HG02840 (cell line): ENCODE measurements around the gene CCDC150.
"Not testable (repeated sequence)": the region's sequence is repeated elsewhere in the genome, so short reads cannot be mapped to it uniquely, and the experiment has no call there.

Experiments
- ATAC-seq: cut with Tn5 transposase; IDR thresholded peaks from one replicate; pipeline ENCODE4 v1.9.1; 2021; ENCODE audit warnings: mild to moderate bottlenecking, moderate library complexity, moderate number of reproducible peaks; ENCODE audit not compliant: unreplicated experiment, low FRiP score

CCDC150 gene

DNA sequence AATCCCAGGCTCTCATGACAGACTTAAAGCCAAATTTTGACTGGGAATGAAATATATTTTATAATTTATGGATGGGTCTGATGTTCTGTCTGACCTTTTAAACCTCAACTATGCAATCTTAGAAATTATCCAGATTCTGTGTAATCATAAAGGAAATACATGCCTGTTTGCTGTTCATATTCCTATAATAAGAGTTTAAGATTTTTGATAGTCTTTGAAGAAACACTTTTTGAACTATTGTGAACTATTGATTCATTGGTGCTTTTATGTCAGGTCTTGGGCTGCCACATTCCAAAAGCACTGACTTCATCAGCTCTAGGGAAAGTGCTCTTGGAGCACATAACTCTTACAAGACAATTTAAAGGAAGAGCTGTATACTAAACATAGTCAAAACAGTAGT, 64.2 kb downstream of the CCDC150 start:
- ATAC-seq = no peak

DNA sequence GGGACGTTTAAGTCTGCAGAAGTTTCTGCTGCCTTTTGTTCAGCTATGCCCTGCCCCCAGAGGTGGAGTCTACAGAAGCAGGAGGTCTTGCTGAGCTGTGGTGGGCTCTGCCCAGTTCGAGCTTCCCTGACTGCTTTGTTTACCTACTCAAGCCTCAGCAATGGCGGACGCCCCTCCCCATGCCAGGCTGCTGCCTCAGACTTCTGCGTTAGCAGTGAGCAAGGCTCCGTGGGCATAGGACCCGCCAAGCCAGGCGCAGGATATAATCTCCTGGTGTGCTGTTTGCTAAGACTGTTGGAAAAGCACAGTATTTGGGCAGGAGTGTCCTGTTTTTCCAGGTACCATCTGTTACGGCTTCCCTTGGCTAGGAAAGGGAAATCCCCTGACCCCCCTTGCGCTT, 70.5 kb downstream of the CCDC150 start:
- not testable (repeated sequence) for ATAC-seq

DNA sequence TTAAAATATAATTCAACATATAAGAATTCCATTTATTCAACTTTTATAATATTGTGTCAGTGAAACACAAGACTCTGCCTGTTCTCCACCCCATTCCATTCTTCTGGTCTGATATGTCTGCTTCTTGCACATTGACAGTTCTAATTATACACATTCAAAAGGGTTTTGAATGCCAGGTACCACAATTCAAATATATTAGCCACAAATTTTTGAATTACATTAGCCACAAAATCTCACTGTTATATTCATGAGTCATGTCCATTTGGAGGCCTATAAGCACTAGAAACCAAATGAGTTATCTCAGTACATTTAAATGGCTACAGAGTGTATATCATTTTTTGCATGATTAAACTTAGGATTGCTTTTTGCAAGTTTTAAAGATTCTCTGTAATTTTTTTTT, 72.1 kb downstream of the CCDC150 start:
- ATAC-seq = no peak

DNA sequence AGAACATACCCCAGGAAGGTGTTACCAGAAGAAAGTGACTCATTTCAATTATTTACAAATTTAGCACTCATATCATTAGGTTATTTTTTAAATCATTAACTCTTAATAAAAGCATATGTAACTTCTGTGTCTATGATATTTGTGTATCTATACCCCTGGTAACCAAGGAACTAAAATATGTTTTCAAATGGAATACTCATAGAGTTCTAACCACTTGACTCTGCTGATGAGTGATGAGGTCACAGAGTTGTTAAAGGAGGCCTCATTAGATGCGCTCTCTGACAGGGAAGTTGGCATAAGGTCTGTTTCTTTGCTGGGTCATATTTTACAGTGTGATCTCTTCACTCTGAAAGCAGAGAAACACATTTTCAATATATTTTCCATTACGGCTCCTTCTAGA, 73.4 kb downstream of the CCDC150 start:
- no peak for ATAC-seq

DNA sequence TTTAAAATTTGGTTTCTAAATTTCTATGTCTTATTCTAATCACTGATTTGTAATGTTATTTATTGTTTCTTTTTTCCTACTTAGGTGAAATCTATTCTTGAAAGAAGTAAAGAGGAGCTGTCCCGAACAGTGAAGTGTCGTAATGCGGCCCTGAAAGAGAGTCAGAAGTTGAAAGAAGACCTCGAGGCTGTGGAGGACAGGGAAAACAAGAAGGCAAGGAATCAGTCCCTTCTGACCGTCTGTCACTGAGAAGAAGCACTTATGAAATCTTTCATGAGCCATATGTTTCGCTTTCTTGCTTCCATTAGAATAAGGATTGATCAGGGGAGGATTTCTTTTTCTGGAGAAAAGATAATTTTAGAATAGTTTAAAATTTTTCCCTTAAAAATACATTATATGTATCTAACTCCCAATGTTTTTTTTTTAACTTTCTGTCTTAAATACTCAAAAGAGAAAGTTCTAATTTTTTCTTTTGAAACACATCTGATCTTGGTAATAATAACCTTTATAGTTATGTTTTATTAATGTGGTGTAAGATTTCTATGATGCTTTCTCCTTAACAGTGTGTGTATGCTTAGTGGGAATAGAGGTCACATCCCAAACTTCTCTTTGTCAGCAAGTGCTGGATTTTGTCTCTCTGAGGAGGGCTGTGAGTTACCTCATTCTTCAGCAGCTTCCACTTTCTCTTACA, 79.0 kb downstream of the CCDC150 start:
- no peak for ATAC-seq

GRCh38 chr2:196719110-196719872, 79.8 kb downstream of the CCDC150 start:
- ATAC-seq = no peak

GRCh38 chr2:196723571-196723970, 84.1 kb downstream of the CCDC150 start:
- ATAC-seq = no peak

DNA sequence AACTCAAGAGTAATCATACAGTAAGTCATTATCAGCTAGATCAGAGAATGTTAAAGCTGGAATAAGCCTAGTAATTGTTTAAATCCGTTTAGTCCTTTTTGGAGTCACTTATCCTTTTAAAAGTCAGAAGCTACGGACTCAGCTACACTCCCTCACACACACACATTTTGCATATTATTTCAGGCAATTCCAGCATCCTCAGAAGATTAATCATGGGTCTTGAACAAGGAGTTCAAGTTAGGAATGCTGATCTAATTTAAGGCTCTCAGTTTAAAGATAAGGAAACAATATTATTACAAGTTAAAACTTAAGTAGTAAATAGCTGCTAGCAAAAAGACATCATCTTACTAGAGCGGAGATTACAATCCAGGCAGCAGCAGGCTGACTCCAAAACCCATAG, 85.7 kb downstream of the CCDC150 start:
- no peak for ATAC-seq

- no peak for ATAC-seq
Observed at GRCh38 chr2:196725882-196726281, 86.4 kb downstream of the CCDC150 start.

DNA sequence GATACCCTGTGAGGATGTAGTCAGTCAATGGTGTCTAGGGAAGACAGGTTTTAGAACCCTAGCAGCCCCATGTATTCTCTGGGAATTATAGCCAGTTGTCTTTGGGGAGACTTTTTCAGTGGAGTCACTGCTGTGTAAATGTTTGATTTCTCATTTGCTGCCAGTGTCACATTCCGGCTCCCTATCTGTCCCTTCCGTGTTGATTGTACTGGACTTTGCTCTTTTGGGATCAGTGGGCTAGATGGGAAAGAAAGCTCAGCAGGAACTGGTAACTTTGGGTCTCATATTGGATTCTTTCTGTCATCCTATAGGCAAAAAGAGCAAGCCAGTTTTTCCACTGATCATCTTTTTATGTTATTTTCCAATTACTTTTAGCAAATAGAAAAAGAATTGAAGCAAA, 89.9 kb downstream of the CCDC150 start:
- ATAC-seq = no peak

- not testable (repeated sequence) for ATAC-seq
Observed at GRCh38 chr2:196736646-196737045, 97.1 kb downstream of the CCDC150 start.

GRCh38 chr2:196737046-196737445, 97.5 kb downstream of the CCDC150 start:
- no peak for ATAC-seq

- no peak for ATAC-seq
Observed at GRCh38 chr2:196739031-196739430, 99.5 kb downstream of the CCDC150 start.

DNA sequence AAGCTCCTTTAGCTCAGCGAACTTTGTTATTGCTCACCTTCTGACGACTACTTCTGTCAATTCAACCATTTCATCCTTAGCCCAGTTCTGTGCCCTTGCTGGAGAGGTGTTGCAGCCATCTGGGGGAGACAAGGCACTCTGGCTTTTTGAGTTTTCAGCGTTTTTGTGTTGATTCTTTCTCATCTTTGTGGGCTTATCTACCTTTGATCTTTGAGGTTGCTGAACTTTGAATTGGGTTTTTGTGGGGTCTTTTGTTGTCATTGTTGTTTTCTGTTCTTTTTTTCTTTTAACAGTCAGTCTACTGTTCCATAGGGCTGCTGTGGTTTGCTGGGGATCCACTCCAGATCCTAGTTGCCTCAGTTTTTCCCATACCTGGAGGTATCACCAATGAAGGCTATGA, 102.7 kb downstream of the CCDC150 start:
- ATAC-seq = no peak

DNA sequence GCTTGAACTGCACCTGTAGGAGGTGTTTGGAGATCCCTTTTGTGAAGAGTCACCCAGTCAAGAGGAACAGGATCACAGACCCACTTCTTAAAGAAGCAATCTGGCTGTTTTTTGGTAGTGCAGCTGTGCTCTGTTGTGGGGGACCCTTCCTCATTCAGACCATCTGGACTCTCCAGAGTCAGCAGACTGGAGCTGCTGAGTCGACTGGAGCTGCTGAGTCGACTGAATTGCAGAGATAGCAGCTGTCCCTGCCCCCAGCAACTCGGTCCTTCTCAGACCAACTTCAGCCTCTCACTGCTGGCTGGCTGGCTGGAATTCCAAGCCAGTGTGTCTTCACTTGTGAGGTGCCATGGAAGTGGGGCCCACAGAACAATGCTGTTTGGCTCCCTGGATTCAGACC, 103.2 kb downstream of the CCDC150 start:
- ATAC-seq = no peak

DNA sequence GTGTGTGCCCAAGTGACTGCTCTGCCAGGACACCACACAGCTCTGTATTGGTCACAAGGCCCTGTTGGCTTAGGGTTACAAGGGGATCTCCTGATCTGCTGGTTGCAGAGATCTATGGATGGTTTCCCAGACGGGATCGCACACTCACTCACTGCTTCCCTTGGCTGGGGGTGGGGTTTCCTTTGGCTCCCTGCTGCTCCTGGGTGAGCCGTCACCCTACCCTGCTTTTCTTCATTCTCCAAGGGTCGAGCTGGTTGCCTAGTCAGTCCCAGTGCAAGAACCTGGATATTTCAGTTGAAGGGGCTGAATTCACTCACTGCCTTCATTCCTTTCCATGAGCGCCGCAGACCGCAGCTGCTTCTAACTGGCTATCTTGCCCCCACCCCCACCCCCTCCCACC, 103.7 kb downstream of the CCDC150 start:
- no peak for ATAC-seq

GRCh38 chr2:196745711-196746110, 106.2 kb downstream of the CCDC150 start:
- ATAC-seq = no peak

DNA sequence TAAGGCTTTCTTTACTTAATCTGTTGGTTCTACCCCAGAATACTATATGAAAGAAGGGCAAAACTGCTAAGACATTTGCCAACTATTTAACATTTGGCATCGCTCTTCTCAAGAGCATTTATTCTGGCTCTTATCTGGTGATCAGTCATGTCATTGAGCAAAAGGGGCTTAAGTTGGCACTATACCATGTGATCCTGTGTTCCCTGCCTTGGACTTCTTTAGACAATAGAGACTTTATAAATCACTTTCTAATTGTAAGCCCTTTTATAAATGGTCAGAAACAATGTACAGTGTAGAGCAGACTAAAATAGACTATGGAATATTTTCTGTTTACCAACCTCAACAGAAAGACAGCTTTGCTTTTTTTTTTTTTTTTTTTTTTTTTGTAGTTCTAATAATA, 107.9 kb downstream of the CCDC150 start:
- ATAC-seq = no peak

- no peak for ATAC-seq
Observed at GRCh38 chr2:196748123-196748522, 108.6 kb downstream of the CCDC150 start.

DNA sequence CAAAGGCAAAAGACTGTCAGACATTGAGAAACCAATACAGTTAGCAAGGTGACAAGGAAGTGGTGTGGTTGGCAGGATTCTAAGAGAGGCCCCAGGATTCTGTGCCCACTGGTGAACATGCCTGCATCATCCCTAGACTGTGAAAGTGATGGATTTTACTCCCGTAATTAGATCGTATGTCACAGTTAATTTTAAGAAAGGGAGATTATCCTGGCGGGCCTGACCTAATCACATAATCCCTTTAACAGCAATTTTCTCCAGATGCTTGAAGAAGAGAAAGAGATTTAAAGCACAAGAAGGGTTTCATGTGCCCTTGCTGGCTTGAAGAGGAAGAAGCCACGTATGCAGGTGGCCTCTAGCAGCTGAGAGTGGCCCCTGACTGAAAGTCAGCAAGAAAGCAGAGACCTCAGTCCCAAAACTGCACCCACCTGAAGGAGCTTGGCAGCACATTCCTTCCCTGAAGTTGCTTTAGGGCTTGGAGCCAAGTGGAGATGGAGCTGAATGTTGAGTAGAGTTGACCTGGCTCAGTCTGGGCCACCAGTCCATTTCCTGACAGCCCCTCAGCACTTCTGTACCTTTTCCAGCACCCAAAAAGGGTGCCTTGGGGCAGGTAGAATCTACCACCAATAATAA, 110.9 kb downstream of the CCDC150 start:
- ATAC-seq = peak; percentile 24

DNA sequence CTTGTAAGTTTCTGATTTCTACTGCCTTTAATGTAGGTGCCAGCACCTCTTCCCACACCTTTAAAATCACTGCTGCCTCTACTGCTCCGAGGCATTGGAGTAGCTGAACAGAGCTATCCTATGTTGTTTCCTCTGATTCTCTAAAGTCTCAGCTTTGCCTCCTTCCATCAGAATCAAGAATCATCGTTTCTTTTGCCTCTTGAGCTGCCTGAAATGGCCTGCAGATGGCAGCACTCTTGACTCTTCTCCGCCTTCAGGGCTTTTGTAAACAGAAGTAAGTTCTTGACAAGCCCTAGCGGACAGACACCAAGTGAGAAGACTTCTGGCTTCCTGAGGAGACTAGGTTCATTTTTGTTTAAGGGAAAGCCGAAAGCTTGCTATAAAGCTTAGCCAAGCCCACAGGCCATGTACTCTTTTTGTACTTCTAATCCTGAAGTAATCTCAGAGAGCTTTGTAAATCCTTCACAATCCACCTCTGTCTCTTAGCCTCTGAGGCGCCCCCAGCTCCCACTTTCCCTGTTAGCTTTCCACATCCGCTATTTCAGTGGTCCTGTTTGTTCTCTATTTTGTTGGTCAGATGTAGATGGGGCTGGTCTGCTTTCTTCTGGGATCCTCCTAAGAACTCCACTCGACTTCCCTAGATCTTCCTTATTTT, 111.6 kb downstream of the CCDC150 start:
- ATAC-seq = peak; percentile 92
